SH-SY5Y (cell line): ENCODE measurements around the gene GBA3.

Experiments used
- GATA2 ChIP-seq: IDR thresholded peaks from 2 replicates; pipeline ENCODE4 v1.6.1; 2011; ENCODE audit warnings: mild to moderate bottlenecking, low read depth, low read length
- GATA3 ChIP-seq: IDR thresholded peaks from 2 replicates; pipeline ENCODE4 v1.6.1; 2011; ENCODE audit warnings: low read depth, mild to moderate bottlenecking, low read length, moderate library complexity

GRCh38 chr4:22778547-22779163 lies 85.9 kb downstream of the GBA3 start:
- TF ChIP-seq GATA3 (no peak), GATA2 (no peak)
